ENCODE results near the gene PLCG2. TPM values are rescaled to one million over a fixed set of nuclear protein-coding genes. Genes with fewer than 3 reads are reported as not detected.

Gene PLCG2
- total and polyA plus RNA-seq, 9 donors: 4.6 to 7.6 (median 5.3) TPM

Other genes with a start within 250 kb of the PLCG2 start
- gene SDR42E1, start 232.2 kb downstream of the PLCG2 start, total RNA-seq: 0.93 TPM
- 1 to 10 TPM in 5 of 8 donors, under 1 TPM in 3; 0.15 to 2.2 (median 1.1) TPM for gene SDR42E1, start 232.2 kb downstream of the PLCG2 start, polyA plus RNA-seq (ENCODE audit: insufficient read depth in 1 of 8, insufficient read length in 8 of 8, low replicate concordance in 1 of 8)